H9 (cell line): ENCODE measurements around the gene FAM163B. TPM values are rescaled to one million over a fixed set of nuclear protein-coding genes. Genes with fewer than 3 reads are reported as not detected.

Source experiments
- DNase-seq: peaks from one replicate; pipeline ENCODE4 v3.0.0-alpha.2; 2017
- H2AFZ ChIP-seq: one replicate; pipeline ENCODE4 v1.6.1; 2013; ENCODE audit warnings: mild to moderate bottlenecking, low read length, control low read depth, moderate library complexity
- H2AK5ac ChIP-seq: 2 replicates; pipeline ENCODE4 v1.6.1; 2013; ENCODE audit warnings: low read length, control low read depth, mixed read lengths; ENCODE audit not compliant: insufficient read length
- H2BK120ac ChIP-seq: one replicate; pipeline ENCODE4 v1.6.1; 2013; ENCODE audit warnings: low read depth, mild to moderate bottlenecking, low read length, control low read depth, inconsistent platforms; ENCODE audit not compliant: poor library complexity, severe bottlenecking
- H2BK12ac ChIP-seq: 2 replicates; pipeline ENCODE4 v1.6.1; 2013; ENCODE audit warnings: low read length, control low read depth, mixed read lengths, low read depth; ENCODE audit not compliant: insufficient read length
- H2BK15ac ChIP-seq: 2 replicates; pipeline ENCODE4 v1.6.1; 2013; ENCODE audit warnings: low read depth, low read length, control low read depth
- H2BK20ac ChIP-seq: one replicate; pipeline ENCODE4 v1.6.1; 2013; ENCODE audit warnings: low read depth, mild to moderate bottlenecking, low read length, control low read depth, inconsistent platforms; ENCODE audit not compliant: poor library complexity, severe bottlenecking
- H2BK5ac ChIP-seq: 2 replicates; pipeline ENCODE4 v1.6.1; 2013; ENCODE audit warnings: low read length, control low read depth, mixed read lengths; ENCODE audit not compliant: insufficient read length
- H3K14ac ChIP-seq: 2 replicates; pipeline ENCODE4 v1.6.1; 2013; ENCODE audit warnings: low read length, control low read depth; ENCODE audit not compliant: insufficient read depth
- H3K18ac ChIP-seq: 2 replicates; pipeline ENCODE4 v1.6.1; 2013; ENCODE audit warnings: low read depth, mild to moderate bottlenecking, mixed read lengths, low read length, control low read depth; ENCODE audit not compliant: insufficient read length
- H3K23ac ChIP-seq: 2 replicates; pipeline ENCODE4 v1.6.1; 2013; ENCODE audit warnings: low read length, control low read depth, mixed read lengths, low read depth; ENCODE audit not compliant: insufficient read length
- H3K23me2 ChIP-seq: 2 replicates; pipeline ENCODE4 v1.6.1; 2013; ENCODE audit warnings: low read depth, mild to moderate bottlenecking, mixed read lengths, low read length, control low read depth; ENCODE audit not compliant: insufficient read length, poor library complexity, severe bottlenecking
- H3K27ac ChIP-seq: 2 replicates; pipeline ENCODE4 v1.5.1; 2013; ENCODE audit warnings: low read length, control low read depth, mixed read lengths, low read depth; ENCODE audit not compliant: insufficient read length
- H3K27me3 ChIP-seq: 2 replicates; pipeline ENCODE4 v1.6.1; 2013; ENCODE audit warnings: low read length, control low read depth, inconsistent platforms; ENCODE audit not compliant: insufficient read depth
- H3K4ac ChIP-seq: 2 replicates; pipeline ENCODE4 v1.6.1; 2013; ENCODE audit warnings: low read depth, mild to moderate bottlenecking, control low read depth, inconsistent platforms, low read length, moderate library complexity
- H3K4me1 ChIP-seq: 2 replicates; pipeline ENCODE4 v1.6.1; 2013; ENCODE audit warnings: low read length, control low read depth, inconsistent platforms; ENCODE audit not compliant: insufficient read depth
- H3K4me2 ChIP-seq: 2 replicates; pipeline ENCODE4 v1.6.1; 2013; ENCODE audit warnings: low read length, control low read depth, mixed read lengths; ENCODE audit not compliant: insufficient read length, insufficient read depth
- H3K56ac ChIP-seq: 2 replicates; pipeline ENCODE4 v1.6.1; 2013; ENCODE audit warnings: low read depth, mild to moderate bottlenecking, mixed read lengths, low read length, control low read depth; ENCODE audit not compliant: insufficient read length
- H3K79me1 ChIP-seq: 2 replicates; pipeline ENCODE4 v1.6.1; 2013; ENCODE audit warnings: low read depth, mild to moderate bottlenecking, moderate library complexity, low read length, control low read depth, inconsistent platforms; ENCODE audit not compliant: insufficient read depth, poor library complexity, severe bottlenecking
- H3K79me2 ChIP-seq: 2 replicates; pipeline ENCODE4 v1.6.1; 2013; ENCODE audit warnings: low read length, control low read depth, inconsistent platforms; ENCODE audit not compliant: insufficient read depth
- H3K9ac ChIP-seq: 2 replicates; pipeline ENCODE4 v1.6.1; 2013; ENCODE audit warnings: low read length, control low read depth, mixed read lengths; ENCODE audit not compliant: insufficient read length; ENCODE audit errors: extremely low read depth
- H3K9me3 ChIP-seq: one replicate; pipeline ENCODE4 v1.6.1; 2013; ENCODE audit warnings: low read depth, low read length, inconsistent platforms; ENCODE audit not compliant: control insufficient read depth
- H3T11ph ChIP-seq: one replicate; pipeline ENCODE4 v1.6.1; 2013; ENCODE audit warnings: mild to moderate bottlenecking, low read length, control low read depth, inconsistent platforms
- H4K20me1 ChIP-seq: one replicate; pipeline ENCODE4 v1.6.1; 2013; ENCODE audit not compliant: control insufficient read depth, insufficient read length, insufficient read depth
- H4K5ac ChIP-seq: 2 replicates; pipeline ENCODE4 v1.6.1; 2013; ENCODE audit warnings: low read depth, mild to moderate bottlenecking, mixed read lengths, low read length, control low read depth; ENCODE audit not compliant: insufficient read length
- H4K8ac ChIP-seq: replicated peaks from 2 replicates; pipeline ENCODE4 v1.6.1; 2013; ENCODE audit warnings: low read length, control low read depth, mixed read lengths, low read depth; ENCODE audit not compliant: insufficient read length
- H4K91ac ChIP-seq: 2 replicates; pipeline ENCODE4 v1.6.1; 2013; ENCODE audit warnings: low read depth, mild to moderate bottlenecking, moderate library complexity, mixed read lengths, low read length, control low read depth; ENCODE audit not compliant: insufficient read length
- H3K27ac Mint-ChIP-seq, 3 experiments: 2 replicates in 2 of 3; 3 replicates in 1 of 3; pipeline ENCODE4 v1.8.0; 2020 to 2021; ENCODE audit warnings: mixed read lengths in 3 of 3, mild to moderate bottlenecking in 1 of 3, moderate library complexity in 1 of 3
- H3K27me3 Mint-ChIP-seq: 2 replicates; pipeline ENCODE4 v1.8.0; 2021; ENCODE audit warnings: low read depth, mild to moderate bottlenecking, moderate library complexity, mixed read lengths
- H3K36me3 Mint-ChIP-seq, 3 experiments: 2 replicates in 2 of 3; 3 replicates in 1 of 3; pipeline ENCODE4 v1.8.0; 2020 to 2021; ENCODE audit warnings: low read depth in 3 of 3, mixed read lengths in 3 of 3; ENCODE audit not compliant: insufficient read depth in 1 of 3
- H3K4me1 Mint-ChIP-seq, 2 experiments: 2 replicates each; pipeline ENCODE4 v1.8.0; 2020; ENCODE audit warnings: mixed read lengths in 2 of 2
- H3K4me3 Mint-ChIP-seq, 2 experiments: 2 replicates in 1 of 2; 3 replicates in 1 of 2; pipeline ENCODE4 v1.8.0; 2020 to 2021; ENCODE audit warnings: mild to moderate bottlenecking in 2 of 2, mixed read lengths in 2 of 2, moderate library complexity in 1 of 2
- H3K9me3 Mint-ChIP-seq, 2 experiments: 2 replicates in 1 of 2; 3 replicates in 1 of 2; pipeline ENCODE4 v1.8.0; 2020; ENCODE audit warnings: mild to moderate bottlenecking in 2 of 2, mixed read lengths in 2 of 2, moderate library complexity in 1 of 2
- CTCF ChIP-seq: fragments of 200-600 bp; sonication (generic); conservative IDR thresholded peaks from 3 replicates; pipeline ENCODE4 v1.8.0; 2021; ENCODE audit warnings: antibody characterized with exemption, mild to moderate bottlenecking
- WGBS: extraction: QIAGEN DNeasy Blood & Tissue Kit; methylation state at CpG from one replicate; pipeline ENCODE4 v1.1.7; 2013; ENCODE audit warnings: missing lambda C conversion rate, low lambda C conversion rate, mixed read lengths; ENCODE audit not compliant: insufficient read length; ENCODE audit errors: extremely low coverage; 5-methylcytosine and 5-hydroxymethylcytosine counted together
- total RNA-seq: library from RNA; stranded (reverse); gene quantifications from 2 replicates; pipeline ENCODE4 v1.2.1, GENCODE V29; 2021

FAM163B gene
- total RNA-seq, 1 experiment from 2014 or later: 0.39 TPM

DNA sequence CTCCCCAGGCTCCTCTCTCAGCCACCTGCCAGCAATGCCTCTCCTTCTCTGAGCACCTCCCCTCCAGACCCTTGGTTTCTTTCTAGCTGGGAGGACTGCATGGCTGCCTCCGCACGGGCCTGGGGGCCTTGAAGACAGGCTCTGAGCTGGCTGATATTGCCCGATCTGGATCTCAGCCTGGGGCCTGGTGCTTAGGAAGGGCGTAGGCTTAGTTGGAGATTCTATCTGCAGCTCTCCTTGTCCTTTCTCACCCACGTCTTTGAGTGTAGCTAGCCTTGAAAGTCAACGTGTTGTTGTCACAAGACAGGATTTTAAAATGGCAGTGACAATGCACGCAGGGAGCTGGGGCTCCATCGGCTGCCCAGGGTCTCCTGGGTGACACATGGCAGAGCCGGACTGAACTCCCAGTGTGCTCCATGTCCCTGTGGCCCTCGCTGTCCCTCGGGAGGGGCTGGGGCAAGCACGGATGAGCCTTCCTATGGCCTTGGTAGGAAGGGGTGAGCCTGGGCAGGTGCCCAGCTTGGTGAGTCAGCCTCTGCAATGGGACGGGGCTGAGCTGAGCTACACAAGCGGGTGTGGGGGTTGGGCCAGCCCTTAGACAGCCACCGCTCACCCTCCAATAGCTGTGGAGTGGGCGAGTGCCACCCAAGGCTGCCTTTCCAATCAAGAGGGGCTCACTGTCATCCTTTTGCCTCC, 65.3 kb downstream of the FAM163B start:
- Histone ChIP-seq H3K4me2 (no peak overlapping the region), H3K79me1 (no peaks in the 10 kb centered on the region), H3K79me2 (no peaks in the 10 kb centered on the region), H3T11ph (no peak overlapping the region), H3K18ac (no peak overlapping the region), H3K14ac (no peak overlapping the region; the same call in 1 of the 2 replicates), H3K56ac (no peak overlapping the region), H2BK5ac (no peak overlapping the region), H4K5ac (no peak overlapping the region), H4K8ac (no peak overlapping the region), H3K27ac (no peak overlapping the region), H2AK5ac (no peak overlapping the region), H4K91ac (no peak overlapping the region), H2BK120ac (no peak overlapping the region), H2BK20ac (no peak overlapping the region), H2BK12ac (no peak overlapping the region), H3K9me3 (no peaks in the 10 kb centered on the region), H2AFZ (no peak overlapping the region), H4K20me1 (no peaks in the 10 kb centered on the region), H3K27me3 (no peaks in the 10 kb centered on the region), H2BK15ac (no peak overlapping the region), H3K4me1 (peaks cover 7% of the 10 kb centered on the region; the same call in 1 of the 2 replicates), H3K9ac (no peak overlapping the region), H3K4ac (no peak overlapping the region), H3K23ac (no peak overlapping the region), H3K23me2 (no peaks in the 10 kb centered on the region)
- Mint-ChIP-seq H3K4me3 (no peak overlapping the region), H3K36me3 (no peaks in the 10 kb centered on the region), H3K27me3 (peaks cover 3% of the 10 kb centered on the region), H3K4me1 (peaks cover 14 to 17% of the 10 kb centered on the region in 2 experiments), H3K9me3 (no peaks in the 10 kb centered on the region), H3K27ac (no peak overlapping the region; a peak in 2 of 7 replicates)
- DNase-seq: no peak
- TF ChIP-seq CTCF: no peak
- no CpG with 5 or more reads among the region's 16 CpGs for WGBS
